Lower lobe of right lung (tissue), 2 donors: Measurements from ENCODE around the gene SLC25A15. TPM values are rescaled to one million over a fixed set of nuclear protein-coding genes. Genes with fewer than 3 reads are reported as not detected.
"Not testable (repeated sequence)": the region's sequence is repeated elsewhere in the genome, so short reads cannot be mapped to it uniquely, and the experiment has no call there.

Experiments
- ATAC-seq, 2 donors: fragments of 200-7000 bp; cut with Tn5 transposase; one replicate each; pipeline ENCODE4 v1.9.1; 2020 to 2022; ENCODE audit warnings: mild to moderate bottlenecking in 2 of 2, moderate library complexity in 2 of 2
- DNase-seq: peaks from one replicate; pipeline ENCODE4 v3.0.0-alpha.2; 2020
- H3K27ac ChIP-seq: fragments of 200-600 bp; one replicate; pipeline ENCODE4 v1.8.0; 2022
- H3K27me3 ChIP-seq: fragments of 200-600 bp; one replicate; pipeline ENCODE4 v1.8.0; 2022; ENCODE audit warnings: low read depth
- H3K36me3 ChIP-seq: fragments of 200-600 bp; one replicate; pipeline ENCODE4 v1.8.0; 2022; ENCODE audit warnings: mild to moderate bottlenecking
- H3K4me1 ChIP-seq: fragments of 200-600 bp; one replicate; pipeline ENCODE4 v1.8.0; 2022
- H3K4me3 ChIP-seq: fragments of 200-600 bp; one replicate; pipeline ENCODE4 v1.8.0; 2022; ENCODE audit warnings: mild to moderate bottlenecking
- H3K9me3 ChIP-seq: fragments of 200-600 bp; one replicate; pipeline ENCODE4 v1.8.0; 2022
- intact Hi-C: fragments of 100-400 bp; cut with DNase I; formaldehyde crosslinking; loops from one replicate; pipeline ENCODE4 v1.11.0; 2022
- total RNA-seq: library from RNA; stranded (reverse); fragmentation: NEBNext Ultra II Directional; extraction: Animal tissue kit (Norgen Biotek cat#: 25700); gene quantifications from one replicate; pipeline ENCODE4 v1.2.1, GENCODE V29; 2021
- TF ChIP-seq, protein P1 (sequence below): fragments of 200-600 bp; IDR thresholded peaks from one replicate; pipeline ENCODE4 v1.8.0; 2022; ENCODE audit warnings: antibody characterized with exemption, mild to moderate bottlenecking
- donor health status: DM: no; HTN: yes; CAD: no; lungs with severe emphysema.

Gene SLC25A15
- total RNA-seq, 1 donor from 2014 or later = 3.3 TPM

- H3K4me1 ChIP-seq = peaks cover 11% of the 10 kb centered on the region
- TF ChIP-seq, protein P1, sequence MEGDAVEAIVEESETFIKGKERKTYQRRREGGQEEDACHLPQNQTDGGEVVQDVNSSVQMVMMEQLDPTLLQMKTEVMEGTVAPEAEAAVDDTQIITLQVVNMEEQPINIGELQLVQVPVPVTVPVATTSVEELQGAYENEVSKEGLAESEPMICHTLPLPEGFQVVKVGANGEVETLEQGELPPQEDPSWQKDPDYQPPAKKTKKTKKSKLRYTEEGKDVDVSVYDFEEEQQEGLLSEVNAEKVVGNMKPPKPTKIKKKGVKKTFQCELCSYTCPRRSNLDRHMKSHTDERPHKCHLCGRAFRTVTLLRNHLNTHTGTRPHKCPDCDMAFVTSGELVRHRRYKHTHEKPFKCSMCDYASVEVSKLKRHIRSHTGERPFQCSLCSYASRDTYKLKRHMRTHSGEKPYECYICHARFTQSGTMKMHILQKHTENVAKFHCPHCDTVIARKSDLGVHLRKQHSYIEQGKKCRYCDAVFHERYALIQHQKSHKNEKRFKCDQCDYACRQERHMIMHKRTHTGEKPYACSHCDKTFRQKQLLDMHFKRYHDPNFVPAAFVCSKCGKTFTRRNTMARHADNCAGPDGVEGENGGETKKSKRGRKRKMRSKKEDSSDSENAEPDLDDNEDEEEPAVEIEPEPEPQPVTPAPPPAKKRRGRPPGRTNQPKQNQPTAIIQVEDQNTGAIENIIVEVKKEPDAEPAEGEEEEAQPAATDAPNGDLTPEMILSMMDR = no peak
- DNase-seq (no peak), ATAC-seq (no peak)
- no peak overlapping the region for H3K4me3 ChIP-seq
- no peaks in the 10 kb centered on the region for H3K9me3 ChIP-seq
- no peaks in the 10 kb centered on the region for H3K27me3 ChIP-seq
- no peaks in the 10 kb centered on the region for H3K36me3 ChIP-seq
- H3K27ac ChIP-seq = no peak overlapping the region
- intact Hi-C loops = no loop called here
These were observed 7.7 kb upstream of the SLC25A15 start for GRCh38 chr13:40781717-40782116.

DNA sequence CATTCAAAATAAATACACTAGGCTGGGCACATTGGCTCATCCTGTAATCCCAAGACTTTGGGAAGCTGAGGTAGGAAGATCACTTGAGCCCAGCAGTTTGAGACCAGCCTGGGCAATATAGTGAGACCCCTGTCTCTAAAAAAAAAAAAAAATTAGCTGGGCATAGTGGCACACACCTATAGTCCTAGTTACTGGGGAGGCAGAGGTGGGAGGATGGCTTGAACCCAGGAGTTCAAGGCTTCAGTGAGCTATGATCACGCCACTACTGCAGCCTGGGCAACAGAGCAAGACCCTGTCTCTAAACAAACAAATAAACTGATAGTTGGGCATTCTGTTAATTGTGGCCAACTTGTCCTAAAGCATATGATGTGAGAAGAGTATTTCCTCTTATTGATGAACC is 6.4 kb upstream of the SLC25A15 start:
- H3K27ac ChIP-seq, intact Hi-C loops, ATAC-seq, H3K4me3 ChIP-seq, H3K4me1 ChIP-seq, DNase-seq, H3K36me3 ChIP-seq, H3K9me3 ChIP-seq, H3K27me3 ChIP-seq: not testable (repeated sequence)

- Histone ChIP-seq H3K9me3 (no peaks in the 10 kb centered on the region), H3K36me3 (no peaks in the 10 kb centered on the region), H3K4me1 (no peaks in the 10 kb centered on the region), H3K27ac (no peak overlapping the region), H3K27me3 (no peaks in the 10 kb centered on the region), H3K4me3 (no peak overlapping the region)
- intact Hi-C loops = no loop called here
- DNase-seq (no peak), ATAC-seq (no peak)
- TF ChIP-seq, protein P1 = no peak
These were observed 4.9 kb upstream of the SLC25A15 start for GRCh38 chr13:40784540-40784939.

DNA sequence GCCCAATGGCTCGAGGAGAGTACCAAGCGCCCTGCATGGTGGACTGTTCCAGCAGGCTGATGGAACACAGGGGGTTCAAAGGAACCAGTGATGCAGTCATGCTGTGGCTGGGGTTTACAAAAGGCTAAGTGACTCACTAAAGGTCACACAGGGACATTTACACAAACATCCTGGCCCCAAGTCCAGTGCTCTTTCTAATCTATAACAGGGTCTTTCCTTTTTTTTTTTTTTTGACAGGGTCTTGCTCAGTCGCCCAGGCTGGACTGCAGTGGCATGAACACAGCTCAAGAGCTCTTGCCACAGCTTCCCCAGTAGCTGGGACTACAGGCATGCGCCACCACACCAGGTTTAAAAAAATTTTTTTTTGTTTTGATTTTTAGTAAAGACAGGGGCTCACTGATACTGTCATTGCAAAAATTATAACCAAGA is 2.8 kb upstream of the SLC25A15 start:
- DNase-seq (no peak), ATAC-seq (no peak)
- Histone ChIP-seq H3K4me1 (peaks cover 6% of the 10 kb centered on the region), H3K9me3 (no peaks in the 10 kb centered on the region), H3K4me3 (no peak overlapping the region), H3K36me3 (no peaks in the 10 kb centered on the region), H3K27me3 (no peaks in the 10 kb centered on the region), H3K27ac (no peak overlapping the region)
- TF ChIP-seq, protein P1 = no peak
- intact Hi-C loops = no loop called here

DNA sequence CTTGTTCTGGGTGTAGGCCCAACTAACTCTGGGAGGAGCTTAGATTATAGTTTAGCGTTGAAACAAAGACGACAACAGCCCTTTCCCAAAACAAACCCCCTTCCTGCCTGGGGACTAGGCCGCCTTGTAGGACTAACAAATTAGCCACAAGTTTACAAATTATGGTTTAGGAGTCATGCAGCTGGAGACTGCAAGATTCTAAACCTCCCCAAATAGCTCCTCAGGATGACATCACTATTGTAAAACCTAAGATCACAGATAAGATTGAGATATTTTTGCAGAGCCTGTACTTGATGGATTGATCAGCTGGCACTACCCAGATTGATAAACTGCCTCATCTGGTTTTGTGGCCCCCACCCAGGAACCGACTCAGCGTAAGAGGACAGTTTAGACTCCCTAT is 2.3 kb upstream of the SLC25A15 start:
- no peak for DNase-seq
- no peak for ATAC-seq
- no peaks in the 10 kb centered on the region for H3K27me3 ChIP-seq
- H3K27ac ChIP-seq = no peak overlapping the region
- peaks cover 6% of the 10 kb centered on the region for H3K4me1 ChIP-seq
- TF ChIP-seq, protein P1 = no peak
- no peaks in the 10 kb centered on the region for H3K9me3 ChIP-seq
- intact Hi-C loops = no loop called here
- no peak overlapping the region for H3K4me3 ChIP-seq
- H3K36me3 ChIP-seq = no peaks in the 10 kb centered on the region

DNA sequence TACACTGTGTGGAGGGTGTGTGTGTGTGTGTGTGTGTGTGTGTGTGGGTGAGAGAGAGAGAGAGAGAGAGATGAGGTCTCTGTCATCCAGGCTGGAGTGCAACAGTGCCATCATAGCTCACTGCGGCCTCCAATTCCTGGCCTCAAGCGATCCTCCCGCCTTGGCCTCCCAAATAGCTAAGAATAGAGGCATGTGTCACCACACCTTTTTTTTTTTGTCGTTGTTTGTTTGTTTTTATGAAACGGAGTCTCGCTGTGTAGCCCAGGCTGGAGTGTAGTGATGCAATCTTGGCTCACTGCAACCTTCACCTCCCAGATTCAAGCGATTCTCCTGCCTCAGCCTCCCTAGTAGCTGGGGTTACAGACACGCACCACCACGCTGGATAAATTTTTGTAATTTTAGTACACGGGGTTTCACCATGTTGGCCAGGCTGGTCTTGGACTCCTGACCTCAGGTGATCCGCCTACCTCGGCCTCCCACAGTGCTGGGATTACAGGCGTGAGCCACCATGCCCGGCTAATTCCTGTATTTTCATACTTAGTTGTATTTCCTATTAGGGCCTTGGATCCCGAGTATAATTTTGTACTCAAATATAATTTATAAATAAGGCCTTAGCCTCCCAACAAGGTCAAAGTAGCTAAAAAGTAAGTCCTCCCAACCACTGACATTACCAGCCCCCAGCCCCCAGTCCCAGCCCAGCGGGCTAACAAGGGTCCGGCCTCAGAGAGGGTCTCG is 704 bp upstream of the SLC25A15 start:
- H3K27me3 ChIP-seq, DNase-seq, H3K4me1 ChIP-seq, H3K36me3 ChIP-seq, H3K9me3 ChIP-seq, intact Hi-C loops: not testable (repeated sequence)
- ATAC-seq = peak in 1 of 2 donors; percentile 13
- peak overlapping the region; percentile 84 for H3K27ac ChIP-seq
- peak overlapping the region; percentile 64 for H3K4me3 ChIP-seq
